ENCODE data around the gene NT5DC1.

The NT5DC1 gene

DNA sequence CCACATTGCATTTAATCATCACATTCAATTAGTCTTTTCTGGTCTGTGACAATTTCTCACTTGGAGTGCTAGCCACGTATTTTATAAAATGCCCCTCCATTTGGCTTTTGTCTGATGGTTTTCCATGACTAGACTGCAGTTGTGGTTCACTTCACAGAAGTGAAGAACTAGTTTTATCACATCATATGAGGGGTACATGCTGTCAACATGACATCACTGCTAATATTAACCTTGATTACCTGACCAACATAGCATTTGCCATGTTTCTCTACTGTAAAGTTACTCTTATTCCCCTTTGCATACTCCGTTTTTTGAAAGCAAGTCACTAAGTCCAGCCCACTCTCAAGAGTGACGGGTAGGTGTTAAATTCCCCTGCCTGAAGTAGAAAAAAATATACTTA is 73.3 kb downstream of the NT5DC1 start:
- no peak for TF ChIP-seq CTCF (IDR thresholded peaks at IDR 0.05; ENCODE audit: control insufficient read depth, insufficient read depth, low read depth, low read length, missing control alignments)
- DNase-seq (ENCODE audit: low read depth) = no peak
- H3K4me3 ChIP-seq (ENCODE audit: control insufficient read depth, low read depth, low read length) = no peak overlapping the region

DNA sequence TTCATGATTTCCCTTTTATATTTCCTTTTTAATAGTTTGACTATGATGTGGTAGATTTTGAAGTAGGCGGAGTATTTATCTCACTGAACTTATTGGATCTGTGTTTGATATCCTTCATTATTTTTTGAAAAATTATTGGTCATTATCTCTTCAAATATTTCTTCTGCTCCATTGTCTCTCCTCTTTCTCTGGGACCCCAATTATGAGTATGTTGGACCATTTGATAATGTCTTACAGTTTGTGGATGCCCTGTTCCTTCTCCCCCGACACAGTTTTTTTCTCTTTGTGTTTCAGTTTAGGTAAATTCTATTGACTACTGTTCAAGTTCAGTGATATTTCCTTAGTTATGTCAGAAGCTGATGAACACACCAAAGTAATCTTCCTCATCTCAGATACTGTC is 74.7 kb downstream of the NT5DC1 start:
- no peak for DNase-seq (ENCODE audit: low read depth)
- TF ChIP-seq CTCF (IDR thresholded peaks at IDR 0.05; ENCODE audit: control insufficient read depth, insufficient read depth, low read depth, low read length, missing control alignments) = no peak
- H3K4me3 ChIP-seq (ENCODE audit: control insufficient read depth, low read depth, low read length) = no peak overlapping the region

GRCh38 chr6:116176596-116176995 is 75.9 kb downstream of the NT5DC1 start:
- TF ChIP-seq CTCF (IDR thresholded peaks at IDR 0.05; ENCODE audit: control insufficient read depth, insufficient read depth, low read depth, low read length, missing control alignments) = no peak
- no peak for DNase-seq (ENCODE audit: low read depth)
- H3K4me3 ChIP-seq (ENCODE audit: control insufficient read depth, low read depth, low read length) = no peak overlapping the region

- no peak overlapping the region for H3K4me3 ChIP-seq (ENCODE audit: control insufficient read depth, low read depth, low read length)
- TF ChIP-seq CTCF (IDR thresholded peaks at IDR 0.05; ENCODE audit: control insufficient read depth, insufficient read depth, low read depth, low read length, missing control alignments) = no peak
- no peak for DNase-seq (ENCODE audit: low read depth)
Observed at GRCh38 chr6:116180375-116180774, 79.7 kb downstream of the NT5DC1 start.

DNA sequence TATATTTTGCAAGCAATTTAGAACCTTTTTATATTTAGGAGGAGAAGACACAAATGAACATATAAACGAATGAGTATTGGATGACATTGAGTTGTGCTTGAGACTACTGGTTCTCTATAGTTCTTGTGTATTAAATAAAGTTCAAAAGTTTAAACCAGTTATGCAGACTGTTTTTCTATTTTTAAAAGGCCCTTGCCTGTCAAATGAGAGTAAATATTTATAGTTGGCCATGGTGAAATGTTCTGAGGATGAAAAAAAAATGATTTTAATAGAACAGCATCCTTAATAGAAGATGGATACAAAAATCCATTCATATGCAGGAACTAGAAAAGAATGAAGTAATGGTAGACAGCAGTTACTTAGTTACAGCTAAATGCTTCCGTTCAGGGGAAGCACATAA is 88.8 kb downstream of the NT5DC1 start:
- TF ChIP-seq CTCF (IDR thresholded peaks at IDR 0.05; ENCODE audit: control insufficient read depth, insufficient read depth, low read depth, low read length, missing control alignments) = no peak
- H3K4me3 ChIP-seq (ENCODE audit: control insufficient read depth, low read depth, low read length) = no peak overlapping the region
- DNase-seq (ENCODE audit: low read depth) = no peak

DNA sequence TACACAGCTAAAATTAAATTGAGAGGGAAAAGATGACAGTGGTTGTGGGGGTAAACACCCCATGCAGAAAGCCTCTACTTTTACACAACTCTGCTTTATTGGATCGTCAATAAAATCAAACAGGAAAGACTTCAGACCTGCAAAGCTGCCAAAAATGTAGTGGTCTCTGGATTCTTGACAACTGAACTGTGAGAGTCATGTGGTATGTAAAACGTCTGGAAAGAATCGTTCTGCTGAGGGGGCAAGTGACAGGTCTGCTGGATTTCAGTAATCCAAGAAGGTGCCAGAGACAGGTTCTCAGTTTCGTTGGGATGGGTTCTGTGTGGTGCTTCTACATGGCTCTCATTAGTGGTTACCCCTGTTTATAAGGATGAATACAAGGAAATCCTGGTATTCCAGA is 89.9 kb downstream of the NT5DC1 start:
- H3K4me3 ChIP-seq (ENCODE audit: control insufficient read depth, low read depth, low read length) = no peak overlapping the region
- TF ChIP-seq CTCF (IDR thresholded peaks at IDR 0.05; ENCODE audit: control insufficient read depth, insufficient read depth, low read depth, low read length, missing control alignments) = no peak
- DNase-seq (ENCODE audit: low read depth) = peak; percentile 80

- TF ChIP-seq CTCF (IDR thresholded peaks at IDR 0.05; ENCODE audit: control insufficient read depth, insufficient read depth, low read depth, low read length, missing control alignments) = no peak
Observed at GRCh38 chr6:116191881-116192280, 91.2 kb downstream of the NT5DC1 start.

More at GRCh38 chr6:116191881-116192280, 91.2 kb downstream of the NT5DC1 start:
- no peak overlapping the region for H3K4me3 ChIP-seq (ENCODE audit: control insufficient read depth, low read depth, low read length)
- no peak for DNase-seq (ENCODE audit: low read depth)

All from AG09309 (cell line).